Neural crest cell (in vitro differentiated cells): ENCODE results near the gene TMEM259. TPM values are rescaled to one million over a fixed set of nuclear protein-coding genes. Genes with fewer than 3 reads are reported as not detected.

Source experiments
- DNase-seq: peaks from one replicate; pipeline ENCODE4 v3.0.0; 2021; ENCODE audit warnings: low read depth, mixed read lengths, low spot score
- H3K27ac Mint-ChIP-seq: one replicate; pipeline ENCODE4 v1.8.0; 2021; ENCODE audit warnings: mild to moderate bottlenecking, mixed read lengths; ENCODE audit not compliant: unreplicated experiment
- H3K27me3 Mint-ChIP-seq: 2 replicates; pipeline ENCODE4 v1.8.0; 2021; ENCODE audit warnings: low read depth, mild to moderate bottlenecking, mixed read lengths
- H3K36me3 Mint-ChIP-seq: 2 replicates; pipeline ENCODE4 v1.8.0; 2021; ENCODE audit warnings: low read depth, mild to moderate bottlenecking, mixed read lengths
- H3K4me1 Mint-ChIP-seq: 2 replicates; pipeline ENCODE4 v1.8.0; 2021; ENCODE audit warnings: mixed read lengths
- H3K4me3 Mint-ChIP-seq: one replicate; pipeline ENCODE4 v1.8.0; 2021; ENCODE audit warnings: mild to moderate bottlenecking, mixed read lengths
- H3K9me3 Mint-ChIP-seq: 2 replicates; pipeline ENCODE4 v1.8.0; 2021; ENCODE audit warnings: mixed read lengths
- total RNA-seq: library from RNA; stranded (reverse); gene quantifications from 2 replicates; pipeline ENCODE4 v1.2.1, GENCODE V29; 2021
- TF ChIP-seq, protein P1 (sequence below): fragments of 200-600 bp; sonication (generic); conservative IDR thresholded peaks from 2 replicates; pipeline ENCODE4 v1.5.0; 2021; ENCODE audit warnings: antibody characterized with exemption, mild to moderate bottlenecking

Gene TMEM259
- total RNA-seq, 1 donor from 2014 or later: 170 TPM

DNA sequence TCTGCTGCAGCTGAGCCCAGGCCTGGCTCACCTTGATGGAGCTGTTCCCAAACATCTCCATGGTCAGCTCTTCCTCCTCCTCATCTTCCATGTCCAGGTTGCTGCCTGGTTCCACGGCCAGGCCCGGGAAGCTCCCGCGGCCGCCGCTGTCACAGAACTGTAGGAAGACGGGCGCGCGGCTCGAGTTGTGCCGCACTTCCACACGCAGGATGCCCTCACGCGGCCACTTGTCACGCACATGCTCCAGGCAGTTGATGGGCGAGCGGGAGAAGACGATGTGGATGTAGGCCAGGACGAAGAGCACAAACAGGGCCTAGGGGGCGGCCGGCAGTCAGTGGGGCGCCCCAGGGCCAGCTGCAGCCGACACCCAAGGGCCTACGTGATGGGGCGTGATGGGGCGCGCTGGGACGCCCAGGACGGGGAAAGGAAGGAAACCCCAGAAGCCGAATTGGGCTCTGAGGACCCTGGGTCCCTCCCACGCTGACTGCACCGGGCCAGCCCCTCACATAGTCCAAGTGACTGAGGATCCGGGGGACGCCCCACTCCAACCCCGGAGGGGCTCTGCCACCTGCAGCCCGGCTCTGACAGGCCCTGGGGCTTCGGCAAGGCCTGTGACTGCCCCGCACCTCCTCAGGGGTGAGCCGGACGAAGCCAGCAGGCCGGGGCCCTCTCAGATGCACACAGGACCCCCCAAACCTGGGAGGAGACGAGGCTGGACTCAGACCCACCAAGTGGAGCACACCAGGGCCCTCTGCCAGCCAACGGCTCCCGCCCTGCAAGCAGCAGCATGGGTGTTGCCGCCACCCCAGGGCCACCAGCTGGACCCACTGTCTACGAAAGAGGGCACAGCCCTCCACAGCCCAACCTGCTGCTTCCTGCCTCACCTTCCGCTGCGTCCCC, 6.5 kb downstream of the TMEM259 start:
- TF ChIP-seq, protein P1, sequence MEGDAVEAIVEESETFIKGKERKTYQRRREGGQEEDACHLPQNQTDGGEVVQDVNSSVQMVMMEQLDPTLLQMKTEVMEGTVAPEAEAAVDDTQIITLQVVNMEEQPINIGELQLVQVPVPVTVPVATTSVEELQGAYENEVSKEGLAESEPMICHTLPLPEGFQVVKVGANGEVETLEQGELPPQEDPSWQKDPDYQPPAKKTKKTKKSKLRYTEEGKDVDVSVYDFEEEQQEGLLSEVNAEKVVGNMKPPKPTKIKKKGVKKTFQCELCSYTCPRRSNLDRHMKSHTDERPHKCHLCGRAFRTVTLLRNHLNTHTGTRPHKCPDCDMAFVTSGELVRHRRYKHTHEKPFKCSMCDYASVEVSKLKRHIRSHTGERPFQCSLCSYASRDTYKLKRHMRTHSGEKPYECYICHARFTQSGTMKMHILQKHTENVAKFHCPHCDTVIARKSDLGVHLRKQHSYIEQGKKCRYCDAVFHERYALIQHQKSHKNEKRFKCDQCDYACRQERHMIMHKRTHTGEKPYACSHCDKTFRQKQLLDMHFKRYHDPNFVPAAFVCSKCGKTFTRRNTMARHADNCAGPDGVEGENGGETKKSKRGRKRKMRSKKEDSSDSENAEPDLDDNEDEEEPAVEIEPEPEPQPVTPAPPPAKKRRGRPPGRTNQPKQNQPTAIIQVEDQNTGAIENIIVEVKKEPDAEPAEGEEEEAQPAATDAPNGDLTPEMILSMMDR: no peak
- no peak overlapping the region for H3K27ac Mint-ChIP-seq
- peaks cover 18% of the 10 kb centered on the region for H3K4me1 Mint-ChIP-seq
- no peak overlapping the region for H3K4me3 Mint-ChIP-seq
- no peaks in the 10 kb centered on the region for H3K36me3 Mint-ChIP-seq
- H3K9me3 Mint-ChIP-seq: no peaks in the 10 kb centered on the region
- DNase-seq: no peak
- H3K27me3 Mint-ChIP-seq: no peaks in the 10 kb centered on the region

DNA sequence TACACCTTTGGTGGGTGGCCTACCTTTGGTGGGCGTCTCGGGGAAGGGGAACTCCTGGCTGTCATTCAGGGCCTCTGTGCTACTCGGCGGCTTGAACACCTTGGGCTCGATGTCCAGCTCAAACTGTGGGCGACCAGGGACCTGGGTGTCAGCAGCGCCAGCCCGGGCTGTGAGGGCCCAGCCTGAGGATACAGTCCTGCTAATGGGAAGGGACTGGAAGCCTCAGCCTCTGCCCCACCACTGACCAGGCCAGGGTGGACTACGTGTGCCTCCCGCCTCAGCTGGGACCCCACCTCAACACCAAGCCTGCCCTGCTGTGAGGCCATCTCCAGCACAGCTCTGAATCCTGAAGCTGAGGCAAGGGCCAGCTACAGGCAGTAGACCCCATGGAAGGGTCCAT, 7.7 kb downstream of the TMEM259 start:
- TF ChIP-seq, protein P1: no peak
- Mint-ChIP-seq H3K4me3 (no peak overlapping the region), H3K36me3 (no peaks in the 10 kb centered on the region), H3K27me3 (no peaks in the 10 kb centered on the region), H3K27ac (no peak overlapping the region), H3K9me3 (no peaks in the 10 kb centered on the region), H3K4me1 (peaks cover 18% of the 10 kb centered on the region)
- no peak for DNase-seq

DNA sequence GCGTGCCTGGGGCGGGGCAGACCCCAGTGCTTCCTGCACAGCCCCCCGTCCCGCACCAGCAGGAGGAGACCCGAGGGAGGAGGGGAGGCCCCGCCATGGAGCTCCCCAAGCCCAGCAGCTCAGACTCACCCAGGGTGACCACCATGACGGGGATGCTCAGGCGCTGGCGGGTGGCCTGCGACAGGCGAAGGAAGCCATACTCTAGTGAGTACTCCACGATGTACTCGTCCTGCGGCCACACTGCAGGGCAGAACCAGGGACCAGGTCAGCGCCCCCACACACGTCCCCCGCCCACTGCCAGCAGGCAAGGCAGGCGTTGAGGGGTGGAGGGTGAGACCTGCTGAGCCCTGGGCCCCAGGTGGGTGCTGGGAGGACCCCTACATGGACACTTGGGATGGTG, 8.6 kb downstream of the TMEM259 start:
- TF ChIP-seq, protein P1: no peak
- no peak overlapping the region for H3K27ac Mint-ChIP-seq
- no peaks in the 10 kb centered on the region for H3K9me3 Mint-ChIP-seq
- no peak overlapping the region for H3K4me3 Mint-ChIP-seq
- H3K36me3 Mint-ChIP-seq: no peaks in the 10 kb centered on the region
- DNase-seq: no peak
- no peaks in the 10 kb centered on the region for H3K27me3 Mint-ChIP-seq
- peaks cover 12% of the 10 kb centered on the region for H3K4me1 Mint-ChIP-seq

DNA sequence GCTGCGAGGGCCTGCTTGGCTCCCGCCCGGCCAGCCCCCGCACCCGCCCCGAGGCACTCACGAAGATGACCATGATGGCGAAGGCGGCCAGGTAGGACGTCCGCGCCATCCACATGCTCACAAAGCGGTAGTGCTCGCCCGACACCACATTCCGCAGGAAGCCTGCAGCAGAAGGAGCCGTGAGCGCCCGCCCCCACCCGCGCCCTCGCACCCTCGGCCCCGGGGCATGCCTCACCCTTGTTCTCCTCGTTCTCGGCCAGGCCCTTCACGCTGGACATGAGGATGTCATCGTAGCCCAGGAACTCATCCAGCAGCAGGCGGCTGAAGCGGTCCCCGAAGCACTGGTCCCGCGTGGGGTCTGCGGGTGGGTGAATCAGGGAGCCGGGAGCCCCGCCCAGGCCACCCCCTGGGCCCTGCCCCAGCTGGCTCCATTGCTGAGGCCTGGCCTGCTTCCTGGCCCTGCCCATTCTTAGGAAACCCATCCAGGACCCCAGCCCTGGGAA, 9.0 kb downstream of the TMEM259 start:
- Mint-ChIP-seq H3K27me3 (no peaks in the 10 kb centered on the region), H3K9me3 (no peaks in the 10 kb centered on the region), H3K4me1 (peaks cover 7% of the 10 kb centered on the region), H3K27ac (no peak overlapping the region), H3K4me3 (no peak overlapping the region), H3K36me3 (no peaks in the 10 kb centered on the region)
- no peak for DNase-seq
- TF ChIP-seq, protein P1: no peak

DNA sequence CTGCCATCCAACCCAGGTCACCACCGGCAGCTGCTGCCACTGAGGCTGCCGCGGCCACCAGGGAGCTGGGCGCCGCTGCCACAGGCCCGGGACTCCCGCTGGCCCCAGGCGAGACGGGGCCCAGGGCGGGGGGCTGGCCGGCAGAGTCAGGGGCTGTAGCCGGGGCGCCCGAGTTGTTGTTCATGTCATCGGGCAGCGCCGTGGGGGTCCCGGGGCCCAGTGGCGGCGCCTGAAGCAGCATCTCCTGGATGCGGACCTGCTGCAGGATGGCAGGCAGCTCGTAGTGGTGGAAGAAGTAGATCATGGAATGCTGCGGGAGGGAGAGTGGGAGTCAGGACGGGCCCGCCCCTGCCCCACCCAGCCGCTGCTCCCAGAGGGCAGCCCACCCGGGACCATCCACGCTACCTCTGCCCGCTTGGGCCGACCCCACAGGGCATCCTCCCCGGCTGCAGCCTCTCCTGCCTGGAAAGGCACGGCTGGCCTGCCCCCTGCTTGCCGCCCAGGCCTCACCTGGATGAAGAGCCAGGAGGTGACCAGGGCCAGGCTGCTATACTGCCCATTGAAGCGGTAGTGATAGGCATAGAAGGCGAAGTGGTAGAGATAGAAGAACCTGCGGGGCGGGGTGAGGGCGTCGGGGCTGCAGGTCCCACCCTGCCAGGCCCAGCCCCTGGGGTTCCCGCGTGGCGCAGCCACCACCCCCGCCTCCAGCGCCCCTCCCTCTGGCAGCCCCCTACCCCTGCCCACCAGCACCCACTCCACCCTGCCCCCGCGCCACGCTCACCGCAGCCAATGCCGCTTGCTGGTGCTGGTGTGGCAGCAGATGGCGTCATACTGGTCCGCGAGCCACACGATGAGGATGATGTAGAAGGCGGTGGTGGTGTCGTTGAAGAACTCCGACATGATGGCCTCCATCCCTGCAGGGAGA, 10.1 kb downstream of the TMEM259 start:
- no peak overlapping the region for H3K27ac Mint-ChIP-seq
- no peaks in the 10 kb centered on the region for H3K4me1 Mint-ChIP-seq
- H3K27me3 Mint-ChIP-seq: peaks cover 2% of the 10 kb centered on the region
- peaks cover 3% of the 10 kb centered on the region for H3K36me3 Mint-ChIP-seq
- H3K9me3 Mint-ChIP-seq: no peaks in the 10 kb centered on the region
- H3K4me3 Mint-ChIP-seq: no peak overlapping the region
- no peak for DNase-seq
- TF ChIP-seq, protein P1: no peak
